Measurements from ENCODE around the gene HMSD.

- TF ChIP-seq CTCF (IDR thresholded peaks at IDR 0.05; ENCODE audit: low read length) (no peak), EZH2 (IDR thresholded peaks at IDR 0.05; ENCODE audit: borderline replicate concordance, low read length) (no peak)
Measured at GRCh38 chr18:63997041-63997440, 47.9 kb downstream of the HMSD start.
